Psoas muscle (tissue), 8 donors: ENCODE measurements around the gene GALNT8. TPM values are rescaled to one million over a fixed set of nuclear protein-coding genes. Genes with fewer than 3 reads are reported as not detected.

Experiments used
- ATAC-seq, 4 donors: fragments of 200-7000 bp; cut with Tn5 transposase; one replicate each; pipeline ENCODE4 v1.9.1; 2020; ENCODE audit warnings: moderate library complexity in 3 of 4, mild to moderate bottlenecking in 2 of 4
- DNase-seq, 2 donors: peaks; one replicate each; pipeline ENCODE4 v3.0.0-alpha.2; 2020
- H3K27ac ChIP-seq: fragments of 200-600 bp; one replicate; pipeline ENCODE4 v1.8.0; 2022
- H3K27me3 ChIP-seq, 3 donors: fragments of 200-600 bp in 1 of 3; one replicate each; pipeline versions ENCODE4 v1.6.1 to v1.8.0; 2013 to 2022; ENCODE audit warnings: low read length in 2 of 3, mild to moderate bottlenecking in 2 of 3, moderate library complexity in 1 of 3; ENCODE audit not compliant: insufficient read depth in 3 of 3
- H3K36me3 ChIP-seq, 2 donors: fragments of 200-600 bp in 1 of 2; one replicate each; pipeline versions ENCODE4 v1.6.1 to v1.8.0; 2013 to 2022; ENCODE audit warnings: low read depth in 1 of 2, mild to moderate bottlenecking in 1 of 2, moderate library complexity in 1 of 2; ENCODE audit not compliant: insufficient read depth in 1 of 2
- H3K4me1 ChIP-seq: fragments of 200-600 bp; one replicate; pipeline ENCODE4 v1.8.0; 2022
- H3K4me3 ChIP-seq: fragments of 200-600 bp; one replicate; pipeline ENCODE4 v1.8.0; 2022; ENCODE audit warnings: mild to moderate bottlenecking
- H3K9me3 ChIP-seq: fragments of 200-600 bp; one replicate; pipeline ENCODE4 v1.8.0; 2022
- CTCF ChIP-seq: fragments of 200-600 bp; IDR thresholded peaks from one replicate; pipeline ENCODE4 v1.8.0; 2022; ENCODE audit warnings: antibody characterized with exemption
- WGBS, 3 donors: extraction: QIAGEN DNeasy Blood & Tissue Kit; methylation state at CpG; one replicate each; pipeline versions ENCODE4 v1.1.6 to v1.1.7; 2013; 5-methylcytosine and 5-hydroxymethylcytosine counted together
- intact Hi-C, 2 donors: fragments of 100-400 bp; cut with DNase I; formaldehyde crosslinking; loops; one replicate each; pipeline versions ENCODE4 v1.11.0 to v1.14.2; 2022
- polyA plus RNA-seq, 3 donors: library from polyadenylated mRNA; stranded (reverse); fragments of 200-250 nt; gene quantifications; one replicate each; pipeline ENCODE4 v1.2.3, GENCODE V29; 2013
- total RNA-seq, 4 donors: library from RNA; stranded (reverse); fragmentation: NEBNext Ultra II Directional in 2 of 4; extraction: Animal tissue kit (Norgen Biotek cat#: 25700) in 2 of 4; gene quantifications; one replicate each; pipeline versions ENCODE4 v1.2.1 to v1.2.4, GENCODE V29; 2021 to 2023
- donor health status: healthy with polysubstance abuse.
- donor health status: DM: no; HTN: no; CAD: no; lungs with moderate emphysema.
- donor health status: Bipolar disorder and iron deficiency.
- donor health status: healthy.
- donor health status: DM: yes; HTN: yes; CAD: no.
- donor health status: DM: no; HTN: no; CAD: no.
- donor health status: DM: no; HTN: no; CAD: no.
- donor health status: DM: yes; HTN: yes; CAD: no.

GALNT8 gene
- total and polyA plus RNA-seq, 7 donors: 0.11 to 0.89 (median 0.26) TPM

DNA sequence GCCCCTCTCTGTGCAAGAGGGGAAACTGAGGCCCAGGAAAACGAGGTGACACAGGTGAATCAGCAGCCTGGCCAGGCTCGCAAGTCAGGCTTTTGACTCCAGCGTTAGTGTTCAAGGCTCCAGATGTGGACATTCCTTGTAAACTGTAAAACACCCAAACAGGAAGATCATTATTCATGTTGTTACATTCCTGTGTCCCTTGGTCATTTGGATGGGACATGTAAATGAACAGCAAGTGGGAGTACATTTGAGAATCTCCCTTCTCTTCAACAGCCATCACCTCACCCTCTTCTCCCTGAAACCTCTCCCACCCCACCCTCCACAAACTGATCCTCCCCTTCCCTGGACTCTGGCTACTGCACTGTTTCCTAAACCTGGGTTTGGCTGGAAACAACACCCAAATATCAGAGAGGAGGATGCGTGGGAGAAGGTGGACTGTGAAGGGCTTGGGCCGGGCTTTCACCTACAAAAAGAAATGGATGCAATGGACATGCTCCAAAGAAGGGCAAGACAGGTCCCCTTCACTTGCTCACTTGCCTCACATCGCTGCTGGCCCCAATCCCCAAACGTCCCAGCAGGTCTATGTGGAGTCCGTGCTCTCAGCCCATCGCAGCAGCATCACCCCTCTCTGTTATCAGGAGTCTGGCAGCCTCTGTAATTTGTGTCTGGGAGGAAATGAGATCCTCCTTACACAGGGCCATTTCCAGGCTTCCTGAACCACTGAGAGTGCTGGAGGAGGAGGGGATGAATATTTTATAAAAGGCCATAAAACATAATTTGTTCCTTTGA lies 76.7 kb downstream of the GALNT8 start:
- H3K9me3 ChIP-seq: no peaks in the 10 kb centered on the region
- ATAC-seq: no peak
- no peak for DNase-seq
- peaks cover 0 to 13% (median 0%) of the 10 kb centered on the region in 3 donors for H3K27me3 ChIP-seq
- 56 to 60% (median 59%) methylated on average over 9 of the region's 9 CpGs for WGBS, 3 donors
- H3K27ac ChIP-seq: no peak overlapping the region
- no peaks in the 10 kb centered on the region for H3K36me3 ChIP-seq
- no peaks in the 10 kb centered on the region for H3K4me1 ChIP-seq
- no peak for TF ChIP-seq CTCF
- no peak overlapping the region for H3K4me3 ChIP-seq
- intact Hi-C loops: no loop called here

DNA sequence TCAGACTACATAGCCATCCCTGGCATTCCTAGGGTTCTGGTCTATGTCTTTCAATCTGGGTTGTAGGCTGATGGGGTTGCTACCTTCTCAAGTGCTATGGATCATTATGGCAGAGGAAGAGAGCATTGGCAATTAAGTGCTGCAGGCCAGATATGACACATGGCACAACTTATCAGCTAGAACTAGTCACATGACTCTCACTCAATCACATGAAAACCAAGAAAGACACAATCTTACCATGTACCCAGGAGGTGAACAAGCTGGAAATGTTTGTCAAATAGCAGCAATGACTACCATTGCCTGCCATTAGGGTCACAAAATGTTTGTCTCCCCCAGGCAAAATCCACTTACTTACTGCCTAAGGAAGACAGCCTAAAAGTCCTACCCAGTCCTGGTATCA lies 80.4 kb downstream of the GALNT8 start:
- Histone ChIP-seq H3K27ac (no peak overlapping the region), H3K27me3 (peaks cover 0 to 18% (median 2%) of the 10 kb centered on the region in 3 donors), H3K4me1 (no peaks in the 10 kb centered on the region), H3K9me3 (no peaks in the 10 kb centered on the region), H3K36me3 (no peaks in the 10 kb centered on the region), H3K4me3 (no peak overlapping the region)
- ATAC-seq (no peak), DNase-seq (no peak)
- TF ChIP-seq CTCF: no peak
- intact Hi-C loops: no loop called here

GRCh38 chr12:4802841-4803240 lies 82.6 kb downstream of the GALNT8 start:
- intact Hi-C loops: no loop called here
- Histone ChIP-seq H3K4me3 (no peak overlapping the region), H3K27me3 (peaks cover 0 to 31% (median 2%) of the 10 kb centered on the region in 3 donors), H3K27ac (no peak overlapping the region), H3K36me3 (no peaks in the 10 kb centered on the region), H3K9me3 (no peaks in the 10 kb centered on the region), H3K4me1 (no peaks in the 10 kb centered on the region)
- no peak for DNase-seq
- no peak for ATAC-seq
- WGBS, 3 donors: 43 to 50% (median 49%) methylated on average over 2 of the region's 2 CpGs
- TF ChIP-seq CTCF: no peak

- ATAC-seq (no peak), DNase-seq (no peak)
- 54 to 71% (median 61%) methylated on average over 8 of the region's 8 CpGs for WGBS, 3 donors
- no peaks in the 10 kb centered on the region for H3K4me1 ChIP-seq
- intact Hi-C loops: no loop called here
- no peaks in the 10 kb centered on the region for H3K9me3 ChIP-seq
- no peak for TF ChIP-seq CTCF
- H3K4me3 ChIP-seq: no peak overlapping the region
- H3K27me3 ChIP-seq: peaks cover 5 to 57% (median 16%) of the 10 kb centered on the region in 3 donors
- H3K36me3 ChIP-seq: no peaks in the 10 kb centered on the region
- no peak overlapping the region for H3K27ac ChIP-seq
Measured at GRCh38 chr12:4806439-4807115, 86.4 kb downstream of the GALNT8 start.
